Keratinocyte (primary cell): ENCODE results near the gene RASGEF1C. TPM values are rescaled to one million over a fixed set of nuclear protein-coding genes. Genes with fewer than 3 reads are reported as not detected.

Experiments used
- DNase-seq: peaks from one replicate; pipeline ENCODE4 v3.0.0-alpha.2; 2011; ENCODE audit warnings: low read depth, missing footprints, low spot score
- FAIRE-seq: peaks from 2 replicates; lab custom pipeline; 2011; peaks lifted over from hg19 to GRCh38; lab: Jason Lieb, UNC
- H2AFZ ChIP-seq: 2 replicates; pipeline ENCODE4 v1.6.0; 2012; ENCODE audit warnings: low read length, control low read depth, inconsistent platforms; ENCODE audit not compliant: control insufficient read depth
- H3K27ac ChIP-seq: 2 replicates; pipeline ENCODE4 v1.5.1; 2011; ENCODE audit warnings: low read length; ENCODE audit not compliant: control insufficient read depth, insufficient read depth
- H3K27me3 ChIP-seq: 3 replicates; pipeline ENCODE4 v1.6.0; 2011; ENCODE audit warnings: low read length; ENCODE audit not compliant: control insufficient read depth, insufficient read depth; ENCODE audit errors: extremely low read depth
- H3K36me3 ChIP-seq, 2 experiments: 2 replicates in 1 of 2; 3 replicates in 1 of 2; pipeline ENCODE4 v1.5.1; 2011; ENCODE audit warnings: low read length in 2 of 2, mild to moderate bottlenecking in 1 of 2; ENCODE audit not compliant: control insufficient read depth in 2 of 2, insufficient read depth in 2 of 2; ENCODE audit errors: extremely low read depth in 1 of 2
- H3K4me1 ChIP-seq: 3 replicates; pipeline ENCODE4 v1.5.1; 2011; ENCODE audit warnings: low read length; ENCODE audit not compliant: control insufficient read depth, insufficient read depth; ENCODE audit errors: extremely low read depth
- H3K4me2 ChIP-seq: 3 replicates; pipeline ENCODE4 v1.6.0; 2011; ENCODE audit warnings: low read depth, low read length; ENCODE audit not compliant: control insufficient read depth, insufficient read depth; ENCODE audit errors: extremely low read depth
- H3K4me3 ChIP-seq, 3 experiments: fragments of 200-600 bp in 1 of 3; sonication (generic) in 1 of 3; 2 replicates in 2 of 3; 3 replicates in 1 of 3; pipeline ENCODE4 v1.5.1; 2011 to 2016; ENCODE audit warnings: low read length in 3 of 3, mild to moderate bottlenecking in 3 of 3, control low read depth in 2 of 3, inconsistent platforms in 1 of 3, low read depth in 1 of 3, mixed read lengths in 1 of 3, mixed run types in 1 of 3, moderate library complexity in 1 of 3; ENCODE audit not compliant: control insufficient read depth in 2 of 3, insufficient read depth in 2 of 3; ENCODE audit errors: extremely low read depth in 1 of 3
- H3K79me2 ChIP-seq: 2 replicates; pipeline ENCODE4 v1.6.0; 2012; ENCODE audit warnings: low read length; ENCODE audit not compliant: control insufficient read depth, insufficient read depth
- H3K9ac ChIP-seq: 3 replicates; pipeline ENCODE4 v1.6.0; 2011; ENCODE audit warnings: low read length; ENCODE audit not compliant: control insufficient read depth, insufficient read depth; ENCODE audit errors: extremely low read depth
- H3K9me1 ChIP-seq: 3 replicates; pipeline ENCODE4 v1.6.0; 2011; ENCODE audit warnings: low read length; ENCODE audit not compliant: control insufficient read depth, insufficient read depth; ENCODE audit errors: extremely low read depth
- H3K9me3 ChIP-seq: 2 replicates; pipeline ENCODE4 v1.5.1; 2012; ENCODE audit warnings: low read depth, low read length; ENCODE audit not compliant: control insufficient read depth
- H4K20me1 ChIP-seq: 3 replicates; pipeline ENCODE4 v1.6.0; 2011; ENCODE audit warnings: low read length; ENCODE audit not compliant: control insufficient read depth, insufficient read depth; ENCODE audit errors: extremely low read depth
- EZH2 ChIP-seq: IDR thresholded peaks from one replicate; pipeline ENCODE4 v1.6.1; 2012; ENCODE audit warnings: inconsistent platforms, mild to moderate bottlenecking, low read length, moderate library complexity
- dilution Hi-C: fragments of 300-500 bp; cut with MboI; formaldehyde crosslinking; loops from one replicate; pipeline ENCODE4 v1.7.0; 2020; ENCODE audit warnings: low sequenced_read_pairs; ENCODE audit not compliant: extremely low pct_ligation_motif_present
- polyA plus RNA-seq, 5 experiments: library from polyadenylated mRNA; depleted of rRNA in 3 of 5; stranded (reverse) in 3 of 5; stranded (forward) in 1 of 5; unstranded in 1 of 5; fragments of >200 nt; gene quantifications; 1 replicate in 1 of 5; 2 replicates in 3 of 5; 3 replicates in 1 of 5; pipeline versions ENCODE4 v1.2.1 to v1.2.3, GENCODE V29; 2011 to 2012; ENCODE audit warnings: missing spikeins in 2 of 5, low read depth in 1 of 5, low replicate concordance in 1 of 5
- TF ChIP-seq, protein P1 (sequence below), 3 experiments: IDR thresholded peaks in 1 of 3; conservative IDR thresholded peaks in 1 of 3; optimal IDR thresholded peaks in 1 of 3; 2 replicates in 2 of 3; 3 replicates in 1 of 3; pipeline versions ENCODE3 to v1.5.1; 2011; ENCODE audit warnings: low read length in 3 of 3, mild to moderate bottlenecking in 3 of 3, moderate library complexity in 2 of 3, control low read depth in 1 of 3, inconsistent platforms in 1 of 3; ENCODE audit not compliant: insufficient read depth in 2 of 3; ENCODE audit errors: extremely low read depth in 1 of 3

RASGEF1C gene
- polyA plus RNA-seq, 1 donor (not counting 4 experiments of a cell fraction or from before 2014, with no cell fraction given), result not detected

GRCh38 chr5:180174587-180174972 lies 34.4 kb downstream of the RASGEF1C start:
- FAIRE-seq, result no peak
- Histone ChIP-seq H3K36me3 (no peaks in the 10 kb centered on the region), H3K27ac (no peak overlapping the region), H3K9me3 (no peaks in the 10 kb centered on the region), H3K4me3 (no peak overlapping the region), H3K9ac (no peak overlapping the region), H3K4me1 (no peaks in the 10 kb centered on the region), H3K9me1 (no peaks in the 10 kb centered on the region), H3K27me3 (peaks cover 22% of the 10 kb centered on the region), H2AFZ (no peak overlapping the region), H4K20me1 (no peaks in the 10 kb centered on the region), H3K79me2 (no peaks in the 10 kb centered on the region), H3K4me2 (no peak overlapping the region)
- DNase-seq, result no peak
- dilution Hi-C loops, result no loop called here
- TF ChIP-seq EZH2, result no peak
- TF ChIP-seq, protein P1, sequence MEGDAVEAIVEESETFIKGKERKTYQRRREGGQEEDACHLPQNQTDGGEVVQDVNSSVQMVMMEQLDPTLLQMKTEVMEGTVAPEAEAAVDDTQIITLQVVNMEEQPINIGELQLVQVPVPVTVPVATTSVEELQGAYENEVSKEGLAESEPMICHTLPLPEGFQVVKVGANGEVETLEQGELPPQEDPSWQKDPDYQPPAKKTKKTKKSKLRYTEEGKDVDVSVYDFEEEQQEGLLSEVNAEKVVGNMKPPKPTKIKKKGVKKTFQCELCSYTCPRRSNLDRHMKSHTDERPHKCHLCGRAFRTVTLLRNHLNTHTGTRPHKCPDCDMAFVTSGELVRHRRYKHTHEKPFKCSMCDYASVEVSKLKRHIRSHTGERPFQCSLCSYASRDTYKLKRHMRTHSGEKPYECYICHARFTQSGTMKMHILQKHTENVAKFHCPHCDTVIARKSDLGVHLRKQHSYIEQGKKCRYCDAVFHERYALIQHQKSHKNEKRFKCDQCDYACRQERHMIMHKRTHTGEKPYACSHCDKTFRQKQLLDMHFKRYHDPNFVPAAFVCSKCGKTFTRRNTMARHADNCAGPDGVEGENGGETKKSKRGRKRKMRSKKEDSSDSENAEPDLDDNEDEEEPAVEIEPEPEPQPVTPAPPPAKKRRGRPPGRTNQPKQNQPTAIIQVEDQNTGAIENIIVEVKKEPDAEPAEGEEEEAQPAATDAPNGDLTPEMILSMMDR (optimal IDR thresholded peaks at IDR 0.05 in 1 of 3, IDR thresholded peaks at IDR 0.05 in 1 of 3, conservative IDR thresholded peaks at IDR 0.05 in 1 of 3; ENCODE audit: extremely low read depth in 1 of 3, insufficient read depth in 2 of 3, low read length in 3 of 3), result no peak

DNA sequence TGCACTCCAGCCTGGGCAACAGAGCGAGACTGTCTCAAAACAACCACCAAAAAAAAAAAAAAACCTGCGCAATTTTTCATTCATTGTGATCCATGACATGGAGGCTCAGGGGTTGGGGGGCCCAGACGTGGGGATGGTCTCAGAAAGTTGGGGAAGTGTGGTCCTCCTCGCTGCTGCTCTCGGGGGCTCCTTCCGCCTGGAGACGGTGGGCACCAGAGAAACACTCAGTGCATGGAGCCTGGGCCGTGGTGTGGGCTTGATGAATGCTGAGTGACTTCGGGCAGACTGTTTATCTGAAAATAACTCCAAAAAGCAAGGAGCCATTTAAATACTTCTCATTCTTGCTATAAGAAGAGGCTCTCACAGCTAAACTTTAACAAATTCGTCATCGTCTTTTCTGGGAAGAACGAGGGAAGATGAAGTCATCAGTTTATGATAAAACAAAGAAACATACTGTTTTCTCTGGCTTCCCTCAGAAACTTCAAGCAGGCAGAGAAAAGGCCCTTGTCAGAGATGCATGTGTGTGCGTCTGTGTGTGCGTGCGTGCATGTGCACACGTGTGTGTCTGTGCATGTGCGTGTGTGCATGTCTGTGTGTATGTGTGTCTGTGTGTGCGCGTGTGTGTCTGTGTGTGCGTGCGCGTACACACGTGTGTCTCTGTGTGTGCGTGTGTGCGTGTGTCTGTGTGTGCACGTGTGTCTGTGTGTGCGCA lies 35.0 kb downstream of the RASGEF1C start:
- Histone ChIP-seq H3K4me2 (no peak overlapping the region), H3K36me3 (no peaks in the 10 kb centered on the region), H3K9me3 (no peaks in the 10 kb centered on the region), H3K27ac (no peak overlapping the region), H3K9me1 (no peaks in the 10 kb centered on the region), H3K9ac (no peak overlapping the region), H3K4me3 (no peak overlapping the region), H3K27me3 (peaks cover 17% of the 10 kb centered on the region), H4K20me1 (no peaks in the 10 kb centered on the region), H3K4me1 (no peaks in the 10 kb centered on the region), H3K79me2 (no peaks in the 10 kb centered on the region), H2AFZ (no peak overlapping the region)
- dilution Hi-C loops, result no loop called here
- DNase-seq, result no peak
- no peak for FAIRE-seq
- TF ChIP-seq, protein P1 (optimal IDR thresholded peaks at IDR 0.05 in 1 of 3, IDR thresholded peaks at IDR 0.05 in 1 of 3, conservative IDR thresholded peaks at IDR 0.05 in 1 of 3; ENCODE audit: extremely low read depth in 1 of 3, insufficient read depth in 2 of 3, low read length in 3 of 3), result no peak
- no peak for TF ChIP-seq EZH2
